ENCODE results near the gene CNTN6. TPM values are rescaled to one million over a fixed set of nuclear protein-coding genes. Genes with fewer than 3 reads are reported as not detected.

The CNTN6 gene
- total and polyA plus RNA-seq, 10 donors = 0.07 to 0.35 TPM; not detected in 8

DNA sequence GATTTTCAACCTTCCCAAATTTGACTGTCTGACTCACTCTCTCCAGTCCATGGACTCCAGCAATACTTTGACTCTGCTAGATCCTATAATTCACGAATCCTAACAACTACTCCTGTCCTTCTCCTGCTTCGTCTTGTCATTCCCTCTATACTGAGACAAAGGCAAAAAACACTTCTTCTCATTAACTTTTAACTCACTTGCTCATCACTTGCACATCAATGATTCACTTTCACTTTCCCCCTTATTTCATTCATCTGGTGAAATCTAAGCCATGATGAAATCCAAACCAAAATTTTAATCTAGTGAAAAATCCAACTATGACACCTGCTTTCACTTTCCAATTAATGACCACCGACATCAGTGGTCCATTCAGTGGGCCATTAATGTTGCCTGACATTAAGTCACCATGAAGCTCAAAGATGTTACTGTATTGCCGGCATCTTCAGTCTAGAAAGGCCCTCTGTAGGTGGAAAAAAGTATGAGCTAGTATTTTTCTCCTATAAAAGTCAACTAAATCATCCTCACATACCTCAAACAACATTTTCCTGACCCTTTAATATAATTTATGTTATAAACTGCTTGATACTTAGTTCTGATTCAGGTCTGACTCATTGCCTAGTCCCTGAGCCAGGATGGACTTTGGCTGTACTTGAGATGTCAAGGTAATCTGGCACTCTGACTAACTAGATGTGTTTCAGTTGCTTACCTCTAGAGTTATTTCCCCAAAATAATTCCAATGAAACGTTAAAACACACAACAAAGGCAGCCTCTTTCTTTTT, 158.6 kb downstream of the CNTN6 start:
- no peak for DNase-seq
- Histone ChIP-seq H3K36me3 (no peaks in the 10 kb centered on the region), H3K4me3 (no peak overlapping the region), H3K4me1 (no peaks in the 10 kb centered on the region), H3K27me3 (replicated peaks in 1 of 7) (no peaks in the 10 kb centered on the region), H3K9me3 (no peaks in the 10 kb centered on the region), H3K27ac (no peak overlapping the region)
- TF ChIP-seq CTCF (IDR thresholded peaks at IDR 0.05 in 8 of 11, conservative IDR thresholded peaks at IDR 0.05 in 3 of 11) (no peak), POLR2A (IDR thresholded peaks at IDR 0.05) (no peak), POLR2AphosphoS5 (IDR thresholded peaks at IDR 0.05) (no peak)
- intact Hi-C loops (cut with DNase I; ENCODE audit: low total_unique reads) = loop anchor here (10.0 kb wide), 1 partner anchor 157 kb away; the partner anchor contains the start of gene CNTN6
- WGBS, 5 donors = 62 to 78% (median 65%) methylated on average over 5 of the region's 5 CpGs

DNA sequence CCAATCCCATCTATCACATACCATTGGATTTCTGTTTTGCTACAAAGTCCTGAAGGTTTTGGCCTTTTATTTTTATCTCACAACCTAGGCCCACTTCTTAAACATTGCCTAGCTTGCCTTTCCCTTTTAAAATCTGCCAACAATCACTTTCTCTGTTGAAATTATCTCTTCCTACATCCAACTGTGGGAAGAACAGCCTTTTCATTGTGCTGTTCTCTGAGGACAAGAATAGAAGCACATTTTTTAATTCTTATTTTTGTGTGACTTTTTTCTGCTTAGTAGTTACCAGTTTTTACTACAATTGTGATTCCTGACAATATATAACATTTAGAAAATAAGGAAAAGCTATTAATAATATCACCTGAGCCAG, 159.2 kb downstream of the CNTN6 start:
- Histone ChIP-seq H3K4me1 (no peaks in the 10 kb centered on the region), H3K4me3 (no peak overlapping the region), H3K27ac (no peak overlapping the region), H3K36me3 (no peaks in the 10 kb centered on the region), H3K9me3 (no peaks in the 10 kb centered on the region), H3K27me3 (replicated peaks in 1 of 7) (no peaks in the 10 kb centered on the region)
- TF ChIP-seq POLR2A (IDR thresholded peaks at IDR 0.05) = no peak
- no peak for TF ChIP-seq CTCF (IDR thresholded peaks at IDR 0.05 in 8 of 11, conservative IDR thresholded peaks at IDR 0.05 in 3 of 11)
- no peak for TF ChIP-seq POLR2AphosphoS5 (IDR thresholded peaks at IDR 0.05)
- no peak for DNase-seq
- intact Hi-C loops (cut with DNase I; ENCODE audit: low total_unique reads) = loop anchor here (10.0 kb wide), 1 partner anchor 157 kb away; the partner anchor contains the start of gene CNTN6

GRCh38 chr3:1262246-1262645, 169.4 kb downstream of the CNTN6 start:
- H3K9me3 ChIP-seq = no peaks in the 10 kb centered on the region
- H3K27me3 ChIP-seq (replicated peaks in 1 of 7) = no peaks in the 10 kb centered on the region
- TF ChIP-seq POLR2A (IDR thresholded peaks at IDR 0.05) (no peak), CTCF (IDR thresholded peaks at IDR 0.05 in 8 of 11, conservative IDR thresholded peaks at IDR 0.05 in 3 of 11) (no peak)
- no peak overlapping the region for H3K27ac ChIP-seq
- no peaks in the 10 kb centered on the region for H3K4me1 ChIP-seq
- no peak for DNase-seq
- intact Hi-C loops (cut with DNase I; ENCODE audit: low total_unique reads) = no loop called here
- no peaks in the 10 kb centered on the region for H3K36me3 ChIP-seq
- WGBS, 5 donors = 85 to 97% (median 91%) methylated on average over 2 of the region's 2 CpGs
- H3K4me3 ChIP-seq = no peak overlapping the region

DNA sequence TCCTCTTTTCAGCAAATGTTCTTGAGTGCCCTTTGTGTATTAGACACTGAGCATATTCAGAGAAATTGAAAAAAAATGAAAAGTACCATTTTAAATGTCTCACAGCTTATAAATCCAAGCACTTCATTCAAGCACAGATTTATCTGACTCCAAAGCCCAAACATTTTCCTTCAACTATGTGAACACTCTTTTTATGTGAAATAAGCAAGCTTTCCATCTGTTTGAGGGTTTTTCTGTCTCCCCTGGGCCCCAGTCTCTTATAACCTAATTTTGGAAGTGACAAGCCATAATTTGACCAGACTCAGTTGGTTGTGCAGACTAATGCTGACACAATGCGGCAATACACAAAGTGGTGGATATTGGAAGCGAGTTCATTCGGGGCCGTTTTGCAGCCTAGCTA, 170.3 kb downstream of the CNTN6 start:
- H3K27ac ChIP-seq = no peak overlapping the region
- H3K36me3 ChIP-seq = no peaks in the 10 kb centered on the region
- WGBS, 5 donors = 94 to 99% (median 96%) methylated on average over 4 of the region's 4 CpGs
- H3K4me1 ChIP-seq = no peaks in the 10 kb centered on the region
- intact Hi-C loops (cut with DNase I; ENCODE audit: low total_unique reads) = no loop called here
- no peak for TF ChIP-seq CTCF (IDR thresholded peaks at IDR 0.05 in 8 of 11, conservative IDR thresholded peaks at IDR 0.05 in 3 of 11)
- no peak for TF ChIP-seq POLR2AphosphoS5 (IDR thresholded peaks at IDR 0.05)
- TF ChIP-seq POLR2A (IDR thresholded peaks at IDR 0.05) = no peak
- H3K4me3 ChIP-seq = no peak overlapping the region
- no peaks in the 10 kb centered on the region for H3K27me3 ChIP-seq (replicated peaks in 1 of 7)
- no peak for DNase-seq
- H3K9me3 ChIP-seq = no peaks in the 10 kb centered on the region

Data from spleen (tissue), 11 donors.